A673 (cell line): ENCODE data around the gene FAM219B. TPM values are rescaled to one million over a fixed set of nuclear protein-coding genes. Genes with fewer than 3 reads are reported as not detected.
"Not testable (repeated sequence)": the region's sequence is repeated elsewhere in the genome, so short reads cannot be mapped to it uniquely, and the experiment has no call there.

Experiments used
- BruUV-seq: library from RNA; stranded (reverse); fragments of 400-500 nt; replicated peaks from 2 replicates; lab custom pipeline; 2021; lab: Mats Ljungman, UMichigan
- CTCF ChIA-PET: fragments of 300-600 bp; sonication (Branson Sonifier 250); formaldehyde crosslinking; loops from one replicate; lab custom pipeline; 2022; ENCODE audit warnings: antibody characterized with exemption; lab: Charles Lee
- POLR2A ChIA-PET: fragments of 300-600 bp; sonication (Branson Sonifier 250); formaldehyde crosslinking; loops from one replicate; lab custom pipeline; 2022; ENCODE audit warnings: antibody characterized with exemption; ENCODE audit not compliant: low non-redundant PET; lab: Charles Lee
- DNase-seq: peaks from one replicate; pipeline ENCODE4 v3.0.0-alpha.2; 2015; ENCODE audit warnings: low spot score
- H3K27ac ChIP-seq: fragments of 200-600 bp; sonication (generic); 2 replicates; pipeline ENCODE4 v1.5.1; 2016; ENCODE audit warnings: mixed run types, low read depth, mild to moderate bottlenecking, mixed read lengths, antibody characterized with exemption, low read length; ENCODE audit not compliant: poor library complexity, severe bottlenecking
- H3K27me3 ChIP-seq: fragments of 200-600 bp; sonication (generic); replicated peaks from 2 replicates; pipeline ENCODE4 v1.6.1; 2017; ENCODE audit warnings: mixed run types, low read depth, mild to moderate bottlenecking, mixed read lengths, antibody characterized with exemption, low read length; ENCODE audit not compliant: insufficient read depth, poor library complexity
- H3K36me3 ChIP-seq: fragments of 200-600 bp; sonication (generic); 2 replicates; pipeline ENCODE4 v1.6.1; 2016; ENCODE audit warnings: mixed run types, mild to moderate bottlenecking, mixed read lengths, antibody characterized with exemption, low read length; ENCODE audit not compliant: insufficient read depth, poor library complexity, severe bottlenecking
- H3K4me1 ChIP-seq: fragments of 200-600 bp; sonication (generic); 2 replicates; pipeline ENCODE4 v1.6.1; 2017; ENCODE audit warnings: mixed run types, mild to moderate bottlenecking, mixed read lengths, antibody characterized with exemption, low read length; ENCODE audit not compliant: insufficient read depth, poor library complexity, severe bottlenecking
- H3K4me3 ChIP-seq: fragments of 200-600 bp; sonication (generic); 2 replicates; pipeline ENCODE4 v1.5.1; 2016; ENCODE audit warnings: low read depth, mixed run types, mild to moderate bottlenecking, mixed read lengths, low read length; ENCODE audit not compliant: poor library complexity, severe bottlenecking
- H3K9me3 ChIP-seq: fragments of 200-600 bp; sonication (generic); 2 replicates; pipeline ENCODE4 v1.6.1; 2016; ENCODE audit warnings: mixed run types, low read depth, mild to moderate bottlenecking, mixed read lengths, antibody characterized with exemption, low read length; ENCODE audit not compliant: poor library complexity, severe bottlenecking
- EZH2 ChIP-seq: fragments of 200-600 bp; sonication (generic); IDR thresholded peaks from 2 replicates; pipeline ENCODE4 v1.6.1; 2017; ENCODE audit warnings: borderline replicate concordance, low read depth, mild to moderate bottlenecking, mixed read lengths, antibody characterized with exemption, low read length; ENCODE audit not compliant: poor library complexity, severe bottlenecking
- intact Hi-C: fragments of 100-400 bp; cut with micrococcal nuclease; formaldehyde crosslinking; loops from one replicate; pipeline ENCODE4 v1.10.0; 2022; ENCODE audit not compliant: unreplicated experiment
- total RNA-seq: library from RNA; stranded (reverse); gene quantifications from 2 replicates; pipeline ENCODE4 v1.2.3, GENCODE V29; 2021
- TF ChIP-seq, protein P1 (sequence below): fragments of 300-800, 200-600 bp; sonication (generic); conservative IDR thresholded peaks from 2 replicates; pipeline ENCODE4 v1.5.1; 2017; ENCODE audit warnings: low read depth, mild to moderate bottlenecking, antibody characterized with exemption, low read length, moderate library complexity, mixed read lengths

The FAM219B gene
- total RNA-seq, 1 experiment from 2014 or later = 86.6 TPM

DNA sequence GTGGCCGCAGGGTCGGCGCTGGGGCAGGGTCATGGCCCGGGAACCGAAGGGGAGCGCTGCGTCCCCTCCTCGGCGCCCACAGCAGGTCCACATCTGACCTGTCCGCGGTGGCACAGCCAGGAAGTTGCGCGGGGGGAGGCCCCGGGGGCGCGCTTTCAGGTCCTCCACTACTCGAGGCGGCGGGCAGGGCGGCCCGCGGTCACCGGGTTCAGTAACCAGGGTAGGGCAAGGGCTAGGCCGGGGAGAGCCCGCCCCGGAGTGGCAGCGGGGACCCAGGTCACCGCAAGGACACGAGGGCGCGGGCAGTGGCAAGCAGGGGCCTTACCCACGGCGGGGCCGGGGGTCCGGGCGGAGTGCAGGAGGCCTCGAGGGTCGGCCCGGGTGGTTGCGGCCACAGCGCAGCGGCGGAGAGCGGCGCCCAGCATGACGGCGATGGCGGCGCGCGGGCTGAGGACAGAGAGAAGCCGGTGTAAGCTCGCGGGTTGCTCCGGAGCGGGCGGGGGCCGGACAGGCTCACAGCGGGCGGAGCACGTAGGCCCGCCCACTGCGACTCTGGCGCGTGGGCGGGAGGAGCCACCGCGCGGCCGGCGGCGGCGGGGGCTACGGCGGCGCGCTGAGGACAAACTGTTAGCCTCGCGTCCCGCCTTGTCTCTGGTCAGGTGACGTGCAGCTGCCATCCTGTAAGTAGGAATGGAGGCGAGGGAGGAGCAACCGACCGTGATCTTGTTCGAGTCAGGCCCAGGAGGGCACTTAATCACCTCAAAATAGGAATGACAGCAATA is 31.1 kb upstream of the FAM219B start, which contains the start of gene COX5A:
Gene COX5A (minus strand): TSS at position 484 of the 782 bp plus-strand sequence. CDS start 59 bp downstream, at position 425.
- Histone ChIP-seq H3K27me3 (no peaks in the 10 kb centered on the region), H3K4me1 (peaks cover 3% of the 10 kb centered on the region), H3K27ac (peak within 1 kb of the TSS; percentile 97), H3K36me3 (no peaks in the 10 kb centered on the region), H3K9me3 (no peaks in the 10 kb centered on the region), H3K4me3 (peak within 1 kb of the TSS; percentile 90)
- peak; percentile 98 for DNase-seq
- CTCF ChIA-PET = interaction anchor here (0.6 kb wide), 1 partner anchor 1969 kb away, joined by 3 read pairs; no protein-coding TSS in a partner anchor
- no TSS peak for BruUV-seq
- intact Hi-C loops = no loop called here
- TF ChIP-seq, protein P1, sequence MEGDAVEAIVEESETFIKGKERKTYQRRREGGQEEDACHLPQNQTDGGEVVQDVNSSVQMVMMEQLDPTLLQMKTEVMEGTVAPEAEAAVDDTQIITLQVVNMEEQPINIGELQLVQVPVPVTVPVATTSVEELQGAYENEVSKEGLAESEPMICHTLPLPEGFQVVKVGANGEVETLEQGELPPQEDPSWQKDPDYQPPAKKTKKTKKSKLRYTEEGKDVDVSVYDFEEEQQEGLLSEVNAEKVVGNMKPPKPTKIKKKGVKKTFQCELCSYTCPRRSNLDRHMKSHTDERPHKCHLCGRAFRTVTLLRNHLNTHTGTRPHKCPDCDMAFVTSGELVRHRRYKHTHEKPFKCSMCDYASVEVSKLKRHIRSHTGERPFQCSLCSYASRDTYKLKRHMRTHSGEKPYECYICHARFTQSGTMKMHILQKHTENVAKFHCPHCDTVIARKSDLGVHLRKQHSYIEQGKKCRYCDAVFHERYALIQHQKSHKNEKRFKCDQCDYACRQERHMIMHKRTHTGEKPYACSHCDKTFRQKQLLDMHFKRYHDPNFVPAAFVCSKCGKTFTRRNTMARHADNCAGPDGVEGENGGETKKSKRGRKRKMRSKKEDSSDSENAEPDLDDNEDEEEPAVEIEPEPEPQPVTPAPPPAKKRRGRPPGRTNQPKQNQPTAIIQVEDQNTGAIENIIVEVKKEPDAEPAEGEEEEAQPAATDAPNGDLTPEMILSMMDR = no peak
- TF ChIP-seq EZH2 = no peak
- POLR2A ChIA-PET = no interaction called here

DNA sequence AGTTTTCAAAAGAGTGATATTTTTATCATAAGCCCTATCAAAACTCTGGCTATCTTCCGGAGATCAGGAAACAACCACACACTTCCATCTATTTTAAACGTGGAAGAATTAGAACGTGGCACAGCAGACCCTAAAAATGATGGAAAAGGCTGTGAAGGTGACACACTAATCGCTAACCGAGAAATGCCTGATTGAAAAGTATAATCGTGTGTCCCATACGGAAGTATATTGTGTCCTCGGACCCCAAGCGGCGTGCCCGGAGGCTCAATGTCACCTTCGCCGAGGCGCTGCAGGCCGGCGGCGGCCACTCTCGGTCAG is 30.6 kb upstream of the FAM219B start:
- H3K27me3 ChIP-seq = no peaks in the 10 kb centered on the region
- intact Hi-C loops = no loop called here
- ChIA-PET CTCF (interaction anchor here (0.6 kb wide), 1 partner anchor 1970 kb away, joined by 3 read pairs; no protein-coding TSS in a partner anchor), POLR2A (no interaction called here)
- H3K36me3 ChIP-seq = no peaks in the 10 kb centered on the region
- peak overlapping the region; percentile 97 for H3K27ac ChIP-seq
- TSS peak; percentile 80 for BruUV-seq
- H3K4me1 ChIP-seq = peaks cover 3% of the 10 kb centered on the region
- no peak for DNase-seq
- TF ChIP-seq, protein P1 = no peak
- no peak for TF ChIP-seq EZH2
- peak overlapping the region; percentile 90 for H3K4me3 ChIP-seq
- H3K9me3 ChIP-seq = no peaks in the 10 kb centered on the region

DNA sequence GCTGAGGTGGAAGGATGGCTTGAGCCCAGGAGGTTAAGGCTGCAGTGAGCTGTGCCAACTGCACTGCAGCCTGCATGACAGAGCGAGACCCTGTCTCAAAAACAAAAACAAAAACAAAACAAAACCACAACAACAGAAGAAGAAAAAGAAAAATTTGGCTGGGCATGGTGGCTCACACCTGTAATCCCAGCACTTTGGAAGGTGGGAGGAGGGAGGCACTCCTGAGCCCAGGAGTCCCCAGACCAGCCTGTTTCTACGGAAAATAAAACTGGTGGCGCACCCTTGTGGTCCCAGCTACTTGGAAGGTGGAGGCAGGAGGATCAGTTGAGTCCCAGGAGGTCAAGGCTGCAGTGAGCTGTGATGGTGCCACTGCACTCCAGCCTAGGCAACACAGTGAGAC is 28.5 kb upstream of the FAM219B start:
- H3K27me3 ChIP-seq, POLR2A ChIA-PET, DNase-seq, intact Hi-C loops, CTCF ChIA-PET, H3K4me3 ChIP-seq, H3K9me3 ChIP-seq, H3K4me1 ChIP-seq, BruUV-seq: not testable (repeated sequence)
- TF ChIP-seq, protein P1 = peak; percentile 38
- Histone ChIP-seq H3K27ac (peak overlapping the region; percentile 7), H3K36me3 (peaks cover 14% of the 10 kb centered on the region)
